Endodermal cell (in vitro differentiated cells): ENCODE data around the gene C9orf78. TPM values are rescaled to one million over a fixed set of nuclear protein-coding genes. Genes with fewer than 3 reads are reported as not detected.
A peak's percentile ranks its signal among the peaks of the same experiment; 100 is the strongest.

Experiments used
- DNase-seq: peaks from one replicate; pipeline ENCODE4 v3.0.0-alpha.2; 2017
- H3K27ac ChIP-seq: 2 replicates; pipeline ENCODE4 v1.5.1; 2013; ENCODE audit warnings: mild to moderate bottlenecking, low read depth, low read length, moderate library complexity
- H3K27me3 ChIP-seq: 2 replicates; pipeline ENCODE4 v1.6.1; 2013; ENCODE audit warnings: mild to moderate bottlenecking, low read length, moderate library complexity; ENCODE audit not compliant: insufficient read depth, control insufficient read depth, poor library complexity, severe bottlenecking
- H3K36me3 ChIP-seq: 2 replicates; pipeline ENCODE4 v1.7.0; 2013; ENCODE audit warnings: mild to moderate bottlenecking, low read length, moderate library complexity; ENCODE audit not compliant: control insufficient read depth, insufficient read depth
- H3K4me1 ChIP-seq: one replicate; pipeline ENCODE4 v1.7.0; 2013; ENCODE audit warnings: low read length; ENCODE audit not compliant: control insufficient read depth, insufficient read depth
- H3K4me3 ChIP-seq: 2 replicates; pipeline ENCODE4 v1.5.1; 2013; ENCODE audit warnings: mild to moderate bottlenecking, low read length, moderate library complexity
- H3K9ac ChIP-seq: 2 replicates; pipeline ENCODE4 v1.6.1; 2013; ENCODE audit warnings: mild to moderate bottlenecking, low read length, moderate library complexity; ENCODE audit not compliant: poor library complexity, severe bottlenecking; ENCODE audit errors: extremely low read depth
- H3K9me3 ChIP-seq: 2 replicates; pipeline ENCODE4 v1.6.1; 2013; ENCODE audit warnings: mild to moderate bottlenecking, low read length, moderate library complexity; ENCODE audit not compliant: control insufficient read depth
- H3K27ac Mint-ChIP-seq: 2 replicates; pipeline ENCODE4 v1.8.0; 2020; ENCODE audit warnings: mixed read lengths
- H3K27me3 Mint-ChIP-seq: 2 replicates; pipeline ENCODE4 v1.8.0; 2021; ENCODE audit warnings: mild to moderate bottlenecking, mixed read lengths; ENCODE audit not compliant: insufficient read depth
- H3K36me3 Mint-ChIP-seq: 2 replicates; pipeline ENCODE4 v1.8.0; 2020; ENCODE audit warnings: low read depth, mixed read lengths
- H3K4me1 Mint-ChIP-seq: 2 replicates; pipeline ENCODE4 v1.8.0; 2020; ENCODE audit warnings: mixed read lengths
- H3K4me3 Mint-ChIP-seq: 2 replicates; pipeline ENCODE4 v1.8.0; 2020; ENCODE audit warnings: mild to moderate bottlenecking, moderate library complexity, mixed read lengths
- H3K9me3 Mint-ChIP-seq: 2 replicates; pipeline ENCODE4 v1.8.0; 2020; ENCODE audit warnings: mild to moderate bottlenecking, mixed read lengths
- WGBS, 2 experiments: methylation state at CpG; one replicate each; pipeline versions ENCODE4 v1.1.5 to v1.1.7; 2013; ENCODE audit warnings: missing lambda C conversion rate in 2 of 2, mixed read lengths in 1 of 2; ENCODE audit not compliant: insufficient coverage in 1 of 2, insufficient read length in 1 of 2; 5-methylcytosine and 5-hydroxymethylcytosine counted together
- total RNA-seq, 2 donors: library from RNA; stranded (reverse); fragmentation: NEBNext Ultra II Directional in 1 of 2; extraction: Animal tissue kit (Norgen Biotek cat#: 25700) in 1 of 2; gene quantifications; 2 replicates in 1 of 2; 3 replicates in 1 of 2; pipeline ENCODE4 v1.2.1, GENCODE V29; 2021
- TF ChIP-seq, protein P1 (sequence below): fragments of 200-600 bp; sonication (generic); conservative IDR thresholded peaks from 2 replicates; pipeline ENCODE4 v1.5.0; 2021; ENCODE audit warnings: antibody characterized with exemption, mild to moderate bottlenecking

C9orf78 gene
- total RNA-seq, 2 donors from 2014 or later: 29.9 to 34.1 TPM

DNA sequence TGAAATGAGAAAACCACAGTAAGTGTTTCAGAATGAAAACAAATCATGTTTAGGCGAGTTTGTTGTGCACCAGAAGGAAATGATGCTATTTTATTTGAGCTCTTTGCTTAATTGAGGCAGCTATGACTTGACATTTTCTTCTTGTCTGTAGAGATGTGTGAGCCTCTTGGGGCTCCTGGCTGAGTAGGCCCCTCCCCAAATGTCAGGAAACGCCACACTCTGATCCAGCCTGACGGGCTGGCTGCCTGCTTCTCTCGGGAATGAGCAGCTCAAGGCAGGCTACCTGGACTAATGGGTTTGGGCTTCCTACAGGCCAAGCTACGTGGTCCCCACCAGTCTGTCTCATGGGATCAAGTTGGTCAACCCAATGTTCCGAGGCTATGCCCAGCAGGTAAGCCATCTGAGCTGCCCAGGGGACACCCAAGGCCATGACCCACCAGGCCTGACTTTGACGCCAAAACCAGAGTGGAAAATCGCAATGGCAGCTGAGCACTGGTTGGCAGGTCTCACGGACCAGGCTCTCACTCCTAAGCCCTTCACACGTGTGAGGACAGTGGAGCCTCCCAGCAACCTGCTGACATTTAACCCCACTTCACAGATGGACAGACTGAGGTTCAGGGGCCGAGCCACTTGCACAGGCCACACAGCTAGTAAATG is 30.0 kb upstream of the C9orf78 start:
- H3K27me3 ChIP-seq: no peaks in the 10 kb centered on the region
- Mint-ChIP-seq H3K4me3 (no peak overlapping the region), H3K9me3 (no peaks in the 10 kb centered on the region), H3K27me3 (no peaks in the 10 kb centered on the region), H3K36me3 (peaks cover 31% of the 10 kb centered on the region), H3K4me1 (no peaks in the 10 kb centered on the region), H3K27ac (no peak overlapping the region)
- WGBS, 2 experiments: 63 to 67% methylated on average over 5 to 11 of the region's 11 CpGs
- TF ChIP-seq, protein P1, sequence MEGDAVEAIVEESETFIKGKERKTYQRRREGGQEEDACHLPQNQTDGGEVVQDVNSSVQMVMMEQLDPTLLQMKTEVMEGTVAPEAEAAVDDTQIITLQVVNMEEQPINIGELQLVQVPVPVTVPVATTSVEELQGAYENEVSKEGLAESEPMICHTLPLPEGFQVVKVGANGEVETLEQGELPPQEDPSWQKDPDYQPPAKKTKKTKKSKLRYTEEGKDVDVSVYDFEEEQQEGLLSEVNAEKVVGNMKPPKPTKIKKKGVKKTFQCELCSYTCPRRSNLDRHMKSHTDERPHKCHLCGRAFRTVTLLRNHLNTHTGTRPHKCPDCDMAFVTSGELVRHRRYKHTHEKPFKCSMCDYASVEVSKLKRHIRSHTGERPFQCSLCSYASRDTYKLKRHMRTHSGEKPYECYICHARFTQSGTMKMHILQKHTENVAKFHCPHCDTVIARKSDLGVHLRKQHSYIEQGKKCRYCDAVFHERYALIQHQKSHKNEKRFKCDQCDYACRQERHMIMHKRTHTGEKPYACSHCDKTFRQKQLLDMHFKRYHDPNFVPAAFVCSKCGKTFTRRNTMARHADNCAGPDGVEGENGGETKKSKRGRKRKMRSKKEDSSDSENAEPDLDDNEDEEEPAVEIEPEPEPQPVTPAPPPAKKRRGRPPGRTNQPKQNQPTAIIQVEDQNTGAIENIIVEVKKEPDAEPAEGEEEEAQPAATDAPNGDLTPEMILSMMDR: no peak
- H3K4me1 ChIP-seq: no peaks in the 10 kb centered on the region
- no peaks in the 10 kb centered on the region for H3K9me3 ChIP-seq
- H3K9ac ChIP-seq: no peak overlapping the region
- H3K27ac ChIP-seq: no peak overlapping the region
- no peak overlapping the region for H3K4me3 ChIP-seq
- DNase-seq: no peak
- peaks cover 17% of the 10 kb centered on the region for H3K36me3 ChIP-seq

GRCh38 chr9:129863059-129863690 is 28.1 kb upstream of the C9orf78 start:
- Mint-ChIP-seq H3K36me3 (peaks cover 37% of the 10 kb centered on the region), H3K4me3 (no peak overlapping the region), H3K9me3 (no peaks in the 10 kb centered on the region), H3K4me1 (no peaks in the 10 kb centered on the region), H3K27ac (no peak overlapping the region), H3K27me3 (no peaks in the 10 kb centered on the region)
- no peaks in the 10 kb centered on the region for H3K4me1 ChIP-seq
- TF ChIP-seq, protein P1: no peak
- H3K9ac ChIP-seq: no peak overlapping the region
- peaks cover 17% of the 10 kb centered on the region for H3K36me3 ChIP-seq
- no peak overlapping the region for H3K4me3 ChIP-seq
- H3K27ac ChIP-seq: no peak overlapping the region
- 85 to 91% methylated on average over 13 to 14 of the region's 14 CpGs for WGBS, 2 experiments
- H3K9me3 ChIP-seq: no peaks in the 10 kb centered on the region
- no peaks in the 10 kb centered on the region for H3K27me3 ChIP-seq
- DNase-seq: no peak

GRCh38 chr9:129861447-129861827 is 26.4 kb upstream of the C9orf78 start:
- H3K9me3 ChIP-seq: no peaks in the 10 kb centered on the region
- H3K4me1 Mint-ChIP-seq: no peaks in the 10 kb centered on the region
- H3K4me3 Mint-ChIP-seq: no peak overlapping the region
- no peaks in the 10 kb centered on the region for H3K9me3 Mint-ChIP-seq
- H3K4me3 ChIP-seq: no peak overlapping the region
- no peaks in the 10 kb centered on the region for H3K4me1 ChIP-seq
- no peaks in the 10 kb centered on the region for H3K27me3 Mint-ChIP-seq
- 84 to 87% methylated on average over 10 to 12 of the region's 12 CpGs for WGBS, 2 experiments
- H3K27ac Mint-ChIP-seq: peak overlapping the region; percentile 46
- DNase-seq: no peak
- TF ChIP-seq, protein P1: no peak
- H3K36me3 Mint-ChIP-seq: peaks cover 42% of the 10 kb centered on the region
- peaks cover 17% of the 10 kb centered on the region for H3K36me3 ChIP-seq
- H3K9ac ChIP-seq: no peak overlapping the region
- no peaks in the 10 kb centered on the region for H3K27me3 ChIP-seq
- no peak overlapping the region for H3K27ac ChIP-seq
